Activated T-cell treated with anti-CD3 and anti-CD28 coated beads for 48 hours (primary cell): Measurements from ENCODE around the gene DDN.

Experiments
- DNase-seq: peaks from one replicate; pipeline ENCODE4 v3.0.0-alpha.2; 2020; ENCODE audit warnings: low read depth

DDN gene

DNA sequence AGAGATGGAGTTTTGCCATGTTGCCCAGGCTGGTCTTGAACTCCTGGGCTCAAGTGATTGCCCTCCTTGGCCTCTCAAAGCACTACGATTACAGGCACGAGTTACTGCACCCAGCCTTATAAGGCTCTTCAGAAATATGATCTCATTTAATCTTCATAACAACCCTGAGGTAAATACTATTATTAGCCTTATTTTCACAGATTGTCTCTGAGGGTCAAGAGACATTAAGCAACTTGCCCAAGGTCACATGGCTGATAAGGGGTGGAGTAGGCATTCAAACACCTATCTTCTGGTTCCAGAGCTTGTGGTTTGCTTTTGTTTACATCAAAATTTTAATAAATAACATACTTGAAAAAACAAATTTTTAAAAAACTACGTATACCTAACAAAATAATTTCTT lies 14.3 kb upstream of the DDN start:
- no peak for DNase-seq

DNA sequence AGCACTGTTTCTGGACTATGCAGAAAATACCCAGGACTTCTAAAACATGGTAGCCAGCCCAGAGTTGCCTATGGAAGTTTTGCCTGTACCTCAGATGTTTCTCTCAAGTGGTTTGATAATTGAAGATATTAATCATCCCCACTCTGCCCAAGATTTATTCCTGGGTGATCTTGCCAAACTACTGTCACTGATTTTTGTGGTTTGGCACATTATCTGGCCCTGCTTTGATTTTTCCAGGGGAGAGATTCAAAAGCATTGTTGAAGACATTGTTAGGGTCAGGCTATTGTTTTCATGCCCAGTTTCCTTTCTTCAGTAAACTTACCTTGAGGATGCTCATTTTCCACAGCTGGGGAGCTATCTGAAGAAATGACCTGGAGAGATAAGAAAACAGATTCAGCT lies 13.6 kb upstream of the DDN start:
- DNase-seq, result no peak

- no peak for DNase-seq
Measured at GRCh38 chr12:49010092-49010668, 11.0 kb upstream of the DDN start.

- DNase-seq, result no peak
Measured at GRCh38 chr12:49008943-49009342, 9.8 kb upstream of the DDN start.

- DNase-seq, result no peak
Measured at GRCh38 chr12:49000346-49000745, 1.2 kb upstream of the DDN start.

DNA sequence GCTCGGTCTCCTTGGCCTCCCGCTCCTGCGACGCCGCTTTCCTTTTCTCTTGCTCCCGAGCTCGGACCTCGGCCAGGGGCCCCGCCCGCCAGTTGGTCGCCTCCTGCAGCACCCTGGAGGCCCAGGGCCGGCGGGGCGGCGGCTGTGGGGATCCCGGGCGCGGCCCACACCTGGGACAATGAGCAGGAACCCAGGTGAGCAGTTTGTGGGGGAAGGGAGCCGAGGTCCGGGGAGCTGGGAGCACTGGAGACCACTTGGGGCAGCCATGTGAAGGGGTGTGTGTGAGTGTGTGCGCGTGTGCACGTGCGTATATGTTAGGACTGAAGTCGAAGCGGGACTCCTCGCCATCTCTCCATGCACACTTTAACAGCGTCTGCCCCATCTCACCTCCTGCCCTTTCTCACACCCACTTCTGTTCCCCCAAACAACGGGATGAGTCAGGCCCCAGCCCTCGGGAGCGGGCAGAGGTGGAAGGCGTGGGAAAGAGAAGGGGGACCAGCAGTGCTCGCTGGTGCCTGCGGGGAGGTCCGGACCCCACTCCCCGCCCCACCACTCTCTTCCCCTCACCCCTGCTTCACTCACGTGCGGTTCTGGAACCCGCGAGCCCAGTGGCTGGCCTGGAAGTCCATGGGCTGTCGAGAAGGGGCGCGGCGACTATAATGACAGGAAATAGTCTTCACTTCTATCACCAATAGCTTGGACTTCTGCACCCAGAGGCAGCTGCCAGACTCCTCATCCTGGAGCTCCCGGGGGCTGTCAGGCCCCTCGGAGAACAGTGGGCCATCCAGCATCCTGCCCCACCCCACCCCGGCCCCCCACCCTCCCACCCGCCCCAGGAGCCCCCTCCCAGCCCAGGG lies 450 bp downstream of the DDN start:
- DNase-seq, result no peak

- DNase-seq, result peak; percentile 29
Measured at GRCh38 chr12:48997719-48998496, 1.3 kb downstream of the DDN start.

DNA sequence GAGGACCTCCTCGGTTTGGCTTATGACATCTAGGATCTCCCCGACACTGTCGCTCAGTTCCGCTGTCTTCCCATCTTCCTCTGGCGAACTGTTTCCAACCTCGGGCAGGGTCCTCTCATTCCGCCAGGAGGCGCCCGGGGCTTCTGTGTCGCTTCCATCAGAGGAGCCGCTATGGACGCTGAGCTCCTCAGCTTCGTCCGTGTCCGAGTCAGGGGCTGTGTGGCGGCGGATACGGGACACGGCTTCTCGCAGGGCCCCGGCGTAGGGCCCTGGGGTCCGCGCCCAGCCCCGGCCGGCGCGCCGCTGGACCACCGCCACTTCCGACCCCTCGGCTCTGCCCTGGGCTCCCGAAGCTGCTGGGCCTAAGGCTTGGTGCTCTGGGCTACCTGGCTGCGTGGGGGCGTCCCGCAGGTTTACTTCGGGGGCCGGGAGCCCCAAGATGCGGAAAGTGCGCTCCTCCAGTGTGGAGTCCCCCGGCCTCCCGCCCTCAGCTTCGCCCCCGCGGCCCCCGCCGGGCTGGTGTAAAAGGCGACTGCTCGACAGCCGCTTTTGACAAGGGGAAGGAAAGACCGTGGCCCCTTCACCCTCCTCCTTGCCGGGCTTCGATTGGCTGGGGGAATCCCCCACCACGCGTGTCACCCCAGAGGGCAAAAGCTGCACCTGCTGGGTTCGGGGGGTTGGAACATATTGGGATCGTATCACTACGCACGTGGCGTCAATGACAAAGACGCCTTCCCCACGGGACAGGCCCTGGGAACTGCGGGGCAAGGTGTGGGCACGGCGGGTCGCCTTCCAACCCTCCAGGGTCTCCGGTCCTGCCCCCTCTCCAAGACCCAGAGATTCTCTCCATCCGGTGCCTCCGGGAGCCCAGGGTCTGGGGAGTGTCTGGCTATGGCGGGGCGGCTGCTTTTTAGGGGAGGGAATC lies 2.1 kb downstream of the DDN start:
- DNase-seq, result peak; percentile 64

DNA sequence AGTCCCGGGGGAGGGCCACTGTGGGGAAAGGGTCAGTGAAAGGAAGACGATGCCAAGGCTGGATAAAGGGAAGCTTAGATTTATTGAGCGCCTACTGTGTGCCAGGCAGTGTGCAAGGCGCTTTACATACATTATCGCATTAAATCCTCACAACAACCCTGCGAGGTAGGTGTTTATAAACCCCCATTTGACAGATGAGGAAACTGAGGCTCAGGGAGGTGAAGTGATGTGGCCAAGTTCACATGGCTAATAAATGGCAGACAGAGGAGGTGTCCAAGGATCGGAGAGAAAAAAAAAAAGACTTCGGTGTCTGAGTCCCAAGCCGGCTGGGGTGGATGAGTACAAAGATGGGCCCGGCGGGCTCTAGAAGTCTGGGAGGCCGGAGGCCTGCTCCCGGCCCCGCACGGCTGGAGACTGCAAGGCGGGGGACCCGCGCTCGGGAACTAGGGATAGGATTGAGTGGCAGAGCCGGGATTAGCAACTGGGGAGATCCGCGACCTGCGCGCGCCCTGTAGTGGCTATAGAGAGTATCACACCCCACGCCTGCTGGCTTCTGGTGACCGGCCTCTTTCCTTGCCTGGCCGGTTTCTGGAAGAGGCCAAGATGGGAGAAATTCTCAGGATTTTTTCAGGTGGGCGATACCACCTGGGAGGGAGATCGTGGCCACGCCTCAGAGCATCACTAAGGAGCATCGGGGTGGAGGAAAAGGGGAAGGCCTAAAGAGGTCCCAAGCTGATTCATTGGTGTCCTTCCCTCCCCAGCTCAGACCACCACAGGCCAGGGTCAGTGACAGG lies 3.9 kb downstream of the DDN start:
- peak; percentile 45 for DNase-seq

DNA sequence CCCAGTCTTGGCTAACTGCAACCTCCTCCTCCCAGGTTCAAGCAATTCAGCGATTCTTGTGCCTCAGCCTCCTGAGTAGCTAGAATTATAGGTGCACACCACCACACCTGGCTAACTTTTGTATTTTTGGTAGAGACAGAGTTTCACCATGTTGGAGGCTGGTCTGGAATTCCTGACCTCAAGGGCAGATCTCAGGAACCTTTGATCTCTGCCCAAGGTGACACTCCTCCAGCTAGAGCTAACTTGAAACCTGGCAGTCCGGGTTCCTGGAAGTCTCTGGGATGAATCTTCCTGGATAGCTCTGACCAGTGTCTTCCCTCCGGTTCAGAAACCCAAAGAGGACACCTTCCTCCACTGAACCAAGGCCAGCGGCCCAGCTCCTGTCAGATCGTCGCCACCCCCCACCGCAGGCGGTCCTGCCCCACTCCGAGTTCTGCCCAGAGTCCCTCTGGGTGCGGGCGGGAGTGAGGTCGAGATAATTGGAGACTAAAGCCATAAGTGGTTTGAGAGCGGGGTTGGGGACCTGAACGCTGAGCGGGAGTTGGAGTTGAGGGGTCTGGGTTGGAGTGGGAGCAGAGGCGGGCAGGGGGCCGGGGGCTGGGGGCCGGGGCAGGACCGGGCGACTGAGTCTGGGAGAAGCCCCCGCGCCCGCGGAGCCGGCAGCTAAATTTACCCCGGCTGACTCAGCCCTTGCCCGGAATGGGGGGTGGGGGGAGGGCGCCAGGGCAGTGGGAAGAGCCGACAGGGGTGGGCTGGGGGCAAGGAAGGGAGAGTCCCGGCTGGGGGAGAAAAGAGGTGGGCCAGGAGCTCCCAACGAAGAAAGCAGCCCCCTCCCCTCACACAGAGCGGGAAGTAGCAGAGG lies 4.7 kb downstream of the DDN start:
- DNase-seq, result no peak

DNA sequence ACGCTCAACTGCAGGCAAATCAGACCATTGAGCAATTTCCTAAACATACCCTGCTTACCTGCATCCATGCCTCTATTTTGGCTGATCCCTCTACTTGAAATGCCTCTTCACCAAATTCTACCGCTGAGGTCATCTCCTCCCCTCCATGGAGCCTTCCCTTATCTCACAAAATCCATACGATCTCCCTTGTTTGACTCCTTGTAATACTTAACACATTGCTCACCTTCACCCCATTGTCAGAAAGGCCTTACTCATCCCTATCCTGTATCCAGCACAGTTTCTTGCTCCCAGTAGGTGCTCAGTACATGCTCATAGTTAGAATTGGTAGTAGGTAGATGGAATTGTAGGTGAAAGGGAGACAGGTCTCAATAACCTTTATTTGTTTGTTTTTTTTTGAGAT lies 5.4 kb downstream of the DDN start:
- DNase-seq, result no peak

GRCh38 chr12:48991247-48992050 lies 7.7 kb downstream of the DDN start:
- DNase-seq, result no peak

GRCh38 chr12:48990552-48990951 lies 8.6 kb downstream of the DDN start:
- DNase-seq, result no peak

DNA sequence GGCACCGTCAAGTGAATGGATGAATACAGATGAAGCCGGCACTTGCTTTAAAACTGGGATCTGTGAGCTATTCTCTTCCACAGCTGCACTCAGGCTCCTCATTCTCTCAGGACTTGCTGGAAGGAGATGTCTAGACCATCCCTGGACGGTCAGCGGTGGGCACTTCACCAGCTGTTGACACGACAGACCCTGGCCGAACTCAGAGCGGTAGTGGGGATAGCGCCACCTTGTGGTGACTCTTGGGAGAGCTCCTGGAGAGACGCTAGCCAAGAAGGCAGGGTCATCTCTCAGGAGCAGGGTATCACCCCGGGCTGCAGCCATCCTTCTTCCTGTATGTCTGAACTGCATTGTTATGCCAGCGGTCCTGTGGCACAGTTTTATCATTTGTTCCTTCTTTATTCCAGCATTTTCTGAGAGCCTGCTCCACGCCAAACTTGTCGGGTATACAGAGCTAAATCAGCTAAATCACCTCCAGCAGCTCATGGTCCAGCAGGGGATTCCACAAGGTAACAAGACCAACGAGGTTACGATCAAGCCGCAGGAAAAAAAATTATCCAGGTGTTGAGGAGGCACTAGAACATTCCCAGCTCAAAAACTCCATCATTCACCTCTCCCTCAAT lies 11.0 kb downstream of the DDN start:
- DNase-seq, result peak; percentile 69

- no peak for DNase-seq
Measured at GRCh38 chr12:48986720-48987291, 12.4 kb downstream of the DDN start.

DNA sequence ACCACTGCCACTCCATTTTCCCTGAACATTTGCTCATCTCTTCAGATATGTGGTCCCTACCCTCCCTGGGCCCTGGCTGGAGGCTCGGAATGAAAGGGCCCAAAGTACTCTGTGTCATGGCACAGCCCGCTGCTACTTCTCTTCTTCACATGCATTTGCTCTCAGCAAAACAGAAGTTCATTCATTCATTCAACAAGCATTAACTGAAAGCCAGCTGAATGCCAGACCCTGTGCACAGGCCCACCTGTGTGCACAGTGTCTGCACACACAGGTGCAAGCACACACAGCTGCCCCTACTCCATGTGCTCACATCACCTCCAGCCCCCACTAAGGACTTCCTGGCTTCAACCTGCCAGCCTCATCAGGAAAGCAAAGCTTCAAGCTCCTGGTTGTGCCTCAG lies 13.3 kb downstream of the DDN start:
- no peak for DNase-seq

DNA sequence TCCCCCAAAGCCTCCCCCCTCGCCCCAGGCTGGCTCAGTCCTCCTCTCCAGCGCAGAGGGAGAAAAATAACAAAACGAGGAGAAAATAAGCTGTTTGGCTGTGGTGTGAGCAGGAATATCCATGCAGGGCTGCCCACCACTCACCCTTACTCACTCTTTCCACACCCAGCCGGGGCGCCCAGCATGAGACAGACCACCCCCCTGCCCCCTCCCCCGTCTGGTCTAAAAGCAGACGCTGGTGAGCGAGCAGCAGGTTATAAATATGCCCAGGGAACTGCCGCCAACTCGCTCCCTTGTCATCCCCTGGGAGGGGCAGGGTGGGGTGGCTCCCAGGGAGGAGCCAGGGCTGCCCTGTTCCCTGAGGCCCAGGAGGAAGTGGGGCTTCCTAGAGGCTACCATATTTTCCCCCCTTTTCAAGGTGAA lies 13.7 kb downstream of the DDN start:
- no peak for DNase-seq

DNA sequence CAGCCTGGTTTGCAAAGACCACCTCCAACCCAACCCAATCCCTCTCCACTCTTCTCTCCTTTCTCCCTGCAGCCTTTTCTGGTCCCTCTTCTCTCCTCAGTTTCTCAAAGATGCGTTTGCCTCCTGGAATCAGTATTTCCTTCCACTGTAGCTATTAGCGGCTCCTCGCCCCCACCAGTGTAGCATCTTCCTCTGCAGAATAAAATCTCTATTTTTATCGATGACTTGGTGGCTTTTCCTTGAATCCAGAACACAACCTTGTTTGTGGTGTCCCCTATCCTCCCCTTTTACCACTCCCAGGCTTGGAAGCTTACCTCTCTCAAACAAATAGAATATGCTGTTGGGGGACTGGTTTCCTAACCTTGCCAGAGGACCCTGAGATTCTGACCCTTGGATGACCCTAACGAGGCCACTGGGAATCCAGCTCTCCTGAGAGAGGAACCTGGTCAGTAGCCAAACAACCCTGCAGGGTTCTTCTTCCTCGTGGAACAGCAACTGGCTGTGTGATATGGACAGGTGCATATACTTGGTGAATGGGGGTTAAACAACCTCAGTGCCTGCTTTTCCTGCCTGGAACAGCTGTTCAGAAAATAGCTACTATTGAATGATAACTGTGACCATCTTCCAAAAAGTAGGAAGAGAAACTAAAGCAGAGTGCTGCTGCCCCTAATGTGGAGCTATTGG lies 16.6 kb downstream of the DDN start:
- DNase-seq, result no peak
